ENCODE measurements around the gene PACSIN2.

DNA sequence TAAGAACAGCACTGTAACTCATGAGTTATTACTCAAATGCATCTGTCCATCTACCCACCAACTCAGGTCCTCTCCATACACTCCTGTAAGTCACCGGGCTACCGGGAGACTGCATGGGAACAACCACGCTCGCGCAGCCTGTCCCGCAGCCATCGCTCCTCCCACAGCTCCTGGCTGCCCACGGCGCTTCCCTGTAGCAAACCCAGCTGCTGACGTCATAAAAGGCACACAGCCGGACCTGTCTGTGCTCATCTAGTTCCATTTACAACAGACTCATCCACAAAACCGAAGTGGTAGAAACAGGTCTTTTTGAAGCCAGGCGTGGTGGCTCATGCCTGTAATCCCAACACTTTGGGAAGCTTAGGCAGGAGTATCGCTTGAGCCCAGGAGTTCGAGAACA, 23.4 kb upstream of the PACSIN2 start:
- TF ChIP-seq POLR2A (IDR thresholded peaks at IDR 0.05; ENCODE audit: low read length) (no peak), GATA1 (IDR thresholded peaks at IDR 0.05; ENCODE audit: low read depth, low read length) (no peak)
